Measurements from ENCODE around the gene MAPKAP1. TPM values are rescaled to one million over a fixed set of nuclear protein-coding genes. Genes with fewer than 3 reads are reported as not detected.

Gene MAPKAP1
- total RNA-seq, 2 donors from 2014 or later, result 98.0 to 98.4 TPM

DNA sequence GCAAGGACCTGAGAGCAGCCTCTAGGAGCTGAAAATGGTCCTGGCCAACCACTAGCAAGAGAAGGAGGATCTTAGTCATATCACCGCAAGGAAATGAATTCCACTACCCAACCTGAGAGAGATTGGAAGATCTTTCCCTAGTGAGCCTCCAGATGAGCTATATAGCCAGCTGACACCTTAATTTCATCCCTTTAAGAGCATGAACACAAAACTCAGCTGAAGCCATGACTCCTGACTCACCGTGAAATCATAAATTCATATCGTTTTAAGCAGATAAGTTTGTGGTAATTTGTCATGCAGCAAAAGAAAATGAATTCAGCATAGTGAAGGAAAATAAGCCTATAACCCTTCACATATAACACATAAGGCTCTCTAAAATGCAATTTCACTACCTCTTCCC, 23.5 kb downstream of the MAPKAP1 start:
- DNase-seq (no peak), ATAC-seq (peak in 1 of 2 donors; percentile 41)
- intact Hi-C loops (cut with DNase I), result no loop called here

DNA sequence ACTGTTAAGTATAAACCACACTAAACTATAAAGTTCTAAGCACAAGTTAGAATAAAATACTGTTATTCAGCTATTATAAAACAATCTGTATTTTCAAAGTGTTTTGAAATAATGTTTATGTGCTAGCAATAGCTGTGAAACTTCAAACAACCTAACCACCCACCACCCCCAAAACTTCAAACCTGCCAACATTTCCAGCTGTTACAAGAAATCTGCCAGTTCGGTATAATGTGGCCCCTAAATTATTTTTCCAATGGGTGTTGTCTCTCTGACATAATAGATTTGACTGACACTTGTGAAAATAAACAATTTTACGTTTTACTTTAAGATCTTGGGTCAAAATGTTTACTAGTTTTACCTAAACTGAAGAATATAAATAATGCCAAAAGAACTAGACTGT, 24.7 kb downstream of the MAPKAP1 start:
- DNase-seq (no peak), ATAC-seq (no peak)
- intact Hi-C loops (cut with DNase I), result no loop called here

DNA sequence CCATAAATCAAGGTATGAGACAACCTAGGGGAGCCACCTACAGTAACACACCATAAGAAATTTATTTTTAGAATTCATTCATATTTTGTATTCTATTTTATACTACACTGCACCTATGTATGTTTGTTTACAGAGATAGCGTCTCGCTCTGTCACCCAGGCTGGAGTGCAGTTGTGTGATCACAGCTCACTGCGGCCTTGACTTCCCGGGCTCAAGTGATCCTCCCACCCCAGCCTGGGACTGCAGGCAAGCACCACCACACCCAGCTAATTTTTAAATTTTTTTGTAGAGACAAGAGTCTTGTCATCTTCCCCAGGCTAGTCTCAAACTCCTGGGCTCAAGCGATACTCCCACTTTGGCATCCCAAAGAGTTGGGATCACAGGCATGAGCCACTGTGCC, 25.4 kb downstream of the MAPKAP1 start:
- no peak for ATAC-seq

DNA sequence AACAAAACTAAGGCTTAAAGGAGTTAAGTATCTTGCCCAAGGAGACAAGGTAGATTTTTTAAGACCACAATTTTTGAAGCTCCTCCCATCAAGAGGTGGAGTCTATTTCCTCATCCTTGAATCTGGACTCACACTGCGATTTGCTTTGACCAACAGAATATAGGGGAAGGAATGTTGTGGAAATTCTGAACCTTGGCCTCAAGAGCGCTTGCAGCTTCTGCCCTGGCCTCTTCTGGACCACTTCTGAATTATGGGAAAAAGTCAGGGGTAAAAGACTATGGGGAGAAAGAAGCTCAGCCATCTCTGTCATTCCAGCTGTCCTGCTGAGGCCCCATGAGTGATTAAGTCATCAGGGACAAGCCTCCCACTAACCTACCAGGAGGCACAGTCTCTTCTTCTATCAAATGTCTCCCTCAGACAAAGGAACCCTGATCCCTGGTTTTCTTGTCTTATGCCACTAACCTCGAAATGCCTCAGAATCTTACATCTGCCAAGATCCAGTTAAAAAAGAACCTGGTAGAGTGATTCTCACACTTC, 25.9 kb downstream of the MAPKAP1 start:
- DNase-seq, result no peak
- intact Hi-C loops (cut with DNase I), result no loop called here
- no peak for ATAC-seq

More for the DNA sequence above, 25.4 kb downstream of the MAPKAP1 start:
- intact Hi-C loops (cut with DNase I), result no loop called here
- no peak for DNase-seq

DNA sequence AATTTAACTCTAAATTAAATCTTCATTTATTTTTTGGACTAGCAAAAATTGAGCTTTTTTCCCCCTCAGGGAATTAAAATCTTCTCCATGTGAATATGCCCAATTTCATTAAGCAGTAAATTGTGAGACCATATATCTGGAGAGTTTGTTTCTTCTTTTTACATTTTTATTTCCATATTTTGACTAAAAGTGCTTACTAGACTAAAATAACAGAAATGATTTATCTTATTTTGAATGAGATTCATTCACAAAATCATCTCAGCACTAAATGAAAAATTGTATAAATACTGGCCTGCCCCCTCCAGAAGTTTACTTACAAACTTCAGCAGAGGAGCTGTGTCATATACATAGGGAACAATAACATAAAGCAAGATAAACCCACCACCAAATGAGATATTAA, 26.6 kb downstream of the MAPKAP1 start:
- intact Hi-C loops (cut with DNase I), result no loop called here
- no peak for ATAC-seq
- DNase-seq, result no peak

DNA sequence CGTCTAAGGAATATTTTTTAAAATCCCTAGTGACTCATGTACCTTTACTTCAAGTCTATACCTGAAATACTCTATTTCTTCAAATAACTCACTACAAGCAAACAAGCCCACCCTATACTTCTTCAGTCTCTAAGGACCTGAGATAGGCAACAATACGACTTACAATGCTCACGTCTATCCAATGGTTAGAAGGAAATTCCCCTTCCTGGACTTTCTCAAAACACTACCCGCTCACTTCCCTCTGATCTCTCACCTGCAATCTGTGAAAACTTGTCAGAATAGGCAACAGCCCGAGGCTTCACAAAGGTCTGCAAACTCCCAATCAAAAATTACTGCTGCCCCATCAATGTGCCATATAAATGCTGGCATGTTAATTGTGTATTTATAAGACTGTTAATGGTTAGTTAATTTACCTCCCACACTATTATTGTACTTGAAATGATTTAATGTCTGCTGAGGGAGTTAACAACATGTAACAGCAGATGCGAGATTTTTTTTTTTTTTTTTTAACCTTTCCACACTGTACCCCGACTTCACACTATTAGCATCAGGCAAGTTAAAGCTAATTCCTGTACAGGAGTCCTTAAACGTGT, 27.3 kb downstream of the MAPKAP1 start:
- no peak for ATAC-seq
- intact Hi-C loops (cut with DNase I), result no loop called here
- DNase-seq, result no peak

DNA sequence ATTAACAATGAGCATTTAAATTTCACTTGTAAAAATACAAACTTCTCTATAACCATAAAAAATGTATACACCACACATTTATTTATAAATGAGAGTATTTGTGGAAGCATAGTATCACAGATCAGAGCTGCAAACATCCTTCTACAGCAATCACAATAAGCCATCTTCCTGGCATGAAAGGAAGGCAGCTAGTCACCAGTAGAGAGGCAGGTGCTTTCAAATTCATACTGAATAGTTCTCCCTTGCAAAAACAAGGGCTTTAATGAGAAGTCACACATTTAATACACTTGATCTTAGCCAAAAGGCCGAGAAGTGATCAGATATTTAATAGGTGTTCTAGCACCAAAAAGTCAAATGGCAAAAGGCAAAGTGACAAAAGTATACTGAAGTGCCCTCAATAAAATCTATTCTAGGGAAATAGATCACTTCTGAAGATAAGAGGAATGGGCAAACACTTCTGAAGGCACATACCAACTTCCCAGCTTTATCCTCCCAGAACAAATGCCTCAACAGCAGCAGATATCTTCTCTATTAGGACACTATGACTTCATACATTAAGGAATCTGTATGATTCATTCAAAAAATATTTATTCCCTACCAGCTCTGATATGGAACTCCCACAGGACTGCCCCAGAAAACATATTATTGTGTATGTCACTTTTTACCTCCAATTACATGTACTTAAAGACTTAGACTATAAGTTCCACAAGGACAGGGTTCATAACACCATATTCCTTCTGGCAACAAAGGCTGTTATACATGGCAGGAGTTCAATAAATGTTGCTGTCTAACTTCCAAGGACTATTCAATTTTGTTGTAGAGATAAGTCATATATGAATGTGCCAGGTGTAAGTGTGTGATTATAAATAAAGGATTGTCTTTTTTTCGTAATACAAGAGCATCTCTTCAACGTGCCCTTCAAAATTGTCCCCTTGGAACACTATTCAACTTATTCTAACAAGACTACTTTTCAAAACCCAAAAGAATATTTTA, 31.7 kb downstream of the MAPKAP1 start:
- intact Hi-C loops (cut with DNase I), result no loop called here
- DNase-seq, result no peak
- peak; percentile 59 to 94 for ATAC-seq

DNA sequence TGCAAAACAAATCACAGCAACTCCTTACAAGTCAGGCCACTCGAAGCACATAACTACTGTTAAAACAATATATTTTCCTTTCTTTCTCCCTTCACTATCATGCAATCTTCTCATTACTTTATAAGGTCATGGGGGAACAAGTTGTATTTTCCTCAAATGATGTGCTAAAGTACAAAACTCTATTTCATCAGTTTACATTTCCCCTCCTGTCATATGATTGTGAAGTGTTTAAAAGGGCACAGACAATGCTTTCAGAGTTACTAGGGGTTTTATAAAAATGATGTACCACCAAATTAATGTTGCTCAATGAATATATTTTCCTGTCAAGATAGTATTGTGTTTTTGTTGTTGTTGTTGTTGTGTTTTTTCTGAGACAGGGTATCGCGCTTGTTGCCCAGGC, 34.1 kb downstream of the MAPKAP1 start:
- DNase-seq, result no peak
- no peak for ATAC-seq
- intact Hi-C loops (cut with DNase I), result no loop called here

DNA sequence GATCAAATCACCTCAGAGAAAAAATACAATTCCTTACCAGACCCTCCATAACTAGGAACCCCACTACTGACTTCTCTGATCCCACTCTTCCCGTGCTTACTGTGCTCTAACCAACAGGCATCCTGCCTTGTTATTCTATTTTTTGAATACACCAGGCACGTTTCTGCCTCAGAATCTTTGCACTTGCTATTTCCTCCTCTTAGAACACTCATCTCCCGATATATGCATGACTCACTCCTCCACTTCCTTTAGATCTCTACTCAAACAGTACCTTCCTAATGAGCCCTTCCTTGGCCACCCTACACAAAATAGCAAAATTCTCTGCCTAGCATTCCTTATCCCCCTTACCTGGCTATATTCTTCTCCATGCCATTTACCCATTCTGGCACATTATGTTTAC, 43.9 kb downstream of the MAPKAP1 start:
- ATAC-seq (peak in 1 of 2 donors; percentile 32), DNase-seq (no peak)
- intact Hi-C loops (cut with DNase I), result no loop called here

DNA sequence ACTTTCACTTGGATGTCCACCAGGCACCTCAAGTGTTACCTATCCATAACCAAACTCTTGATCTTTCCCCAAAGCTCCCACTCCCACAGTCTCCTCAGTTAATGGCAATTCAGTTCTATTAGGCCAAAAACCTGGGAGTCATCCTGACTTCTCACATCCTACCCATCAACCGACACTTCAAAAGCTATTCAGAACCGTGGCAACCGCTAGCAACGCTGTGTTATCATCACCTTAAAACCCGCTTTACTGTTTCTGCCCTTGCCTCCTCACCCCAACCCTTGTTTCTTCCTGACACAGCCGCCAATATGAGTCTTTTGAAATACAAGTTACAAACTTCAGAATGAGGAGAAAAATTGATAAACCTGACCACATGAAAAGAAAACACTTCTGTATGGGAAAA, 46.5 kb downstream of the MAPKAP1 start:
- intact Hi-C loops (cut with DNase I), result no loop called here
- no peak for ATAC-seq
- no peak for DNase-seq

DNA sequence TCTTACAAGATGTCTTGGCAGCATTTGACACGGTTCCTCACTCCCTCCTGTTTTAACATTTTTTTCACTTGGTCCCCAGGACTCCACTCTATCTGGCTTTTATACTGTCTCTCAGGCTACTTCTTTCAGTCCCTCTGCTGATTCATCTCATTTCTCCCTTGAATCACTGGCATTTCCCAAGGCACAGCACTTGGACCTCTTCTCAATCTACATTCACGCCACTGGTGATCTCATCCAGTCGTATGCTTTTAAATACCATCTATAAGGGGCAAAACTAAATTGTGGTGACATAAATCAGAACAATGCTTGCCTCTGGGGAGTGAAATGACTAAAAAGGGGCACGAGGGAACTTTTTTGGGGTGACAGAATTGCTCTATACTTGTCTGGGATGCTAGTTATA, 47.1 kb downstream of the MAPKAP1 start:
- intact Hi-C loops (cut with DNase I), result no loop called here
- no peak for ATAC-seq

DNA sequence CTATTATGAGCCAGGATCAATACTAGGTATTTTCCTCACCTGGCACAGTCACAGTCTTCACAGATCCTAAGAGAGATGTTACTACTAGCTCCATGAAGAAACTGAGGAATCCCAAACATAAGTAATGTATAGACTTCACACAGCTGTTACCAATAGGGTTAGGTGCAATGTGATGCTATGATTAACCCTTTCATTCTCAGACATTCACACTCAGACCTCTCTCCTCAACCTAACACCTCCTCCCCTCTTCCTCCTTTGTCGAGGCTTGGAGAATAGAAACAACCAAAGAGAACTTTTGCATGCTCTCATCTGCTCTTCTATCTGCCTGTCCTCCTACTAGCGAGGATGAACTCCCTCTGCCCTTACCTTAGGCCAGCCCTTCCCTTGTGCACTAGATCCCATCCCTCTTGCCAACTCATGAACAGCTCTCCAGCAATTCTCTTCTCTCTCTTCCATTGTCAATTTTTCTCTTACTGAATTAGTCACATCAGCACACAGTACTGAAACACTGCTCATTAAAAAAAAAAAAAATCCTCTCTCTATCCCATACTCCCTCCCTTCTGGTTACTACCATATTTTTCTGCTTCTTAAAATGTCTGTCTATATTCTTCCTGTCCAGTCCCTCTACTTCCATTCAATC, 47.7 kb downstream of the MAPKAP1 start:
- no peak for ATAC-seq

More for the DNA sequence above, 47.1 kb downstream of the MAPKAP1 start:
- no peak for DNase-seq

DNA sequence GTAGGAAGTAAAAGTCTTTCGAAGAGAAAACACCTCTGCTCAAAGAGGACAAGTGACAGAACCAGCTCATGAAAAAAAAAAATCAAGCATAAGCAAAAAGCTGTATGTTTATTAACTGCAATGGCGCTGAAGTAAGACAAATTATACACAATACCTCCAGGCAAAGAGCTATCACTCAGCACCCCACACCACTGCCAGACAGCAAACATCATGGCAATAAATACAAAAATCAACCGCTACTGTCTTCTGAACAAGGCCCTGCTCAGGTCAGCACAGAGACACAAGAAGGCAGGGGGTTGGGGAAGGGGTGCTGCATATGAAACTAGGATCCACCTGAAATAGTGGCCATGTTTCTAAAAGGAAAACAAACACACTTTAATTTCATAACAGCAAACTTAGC, 50.4 kb downstream of the MAPKAP1 start:
- DNase-seq (no peak), ATAC-seq (no peak)
- intact Hi-C loops (cut with DNase I), result no loop called here

More for the DNA sequence above, 47.7 kb downstream of the MAPKAP1 start:
- no peak for DNase-seq
- intact Hi-C loops (cut with DNase I), result no loop called here

DNA sequence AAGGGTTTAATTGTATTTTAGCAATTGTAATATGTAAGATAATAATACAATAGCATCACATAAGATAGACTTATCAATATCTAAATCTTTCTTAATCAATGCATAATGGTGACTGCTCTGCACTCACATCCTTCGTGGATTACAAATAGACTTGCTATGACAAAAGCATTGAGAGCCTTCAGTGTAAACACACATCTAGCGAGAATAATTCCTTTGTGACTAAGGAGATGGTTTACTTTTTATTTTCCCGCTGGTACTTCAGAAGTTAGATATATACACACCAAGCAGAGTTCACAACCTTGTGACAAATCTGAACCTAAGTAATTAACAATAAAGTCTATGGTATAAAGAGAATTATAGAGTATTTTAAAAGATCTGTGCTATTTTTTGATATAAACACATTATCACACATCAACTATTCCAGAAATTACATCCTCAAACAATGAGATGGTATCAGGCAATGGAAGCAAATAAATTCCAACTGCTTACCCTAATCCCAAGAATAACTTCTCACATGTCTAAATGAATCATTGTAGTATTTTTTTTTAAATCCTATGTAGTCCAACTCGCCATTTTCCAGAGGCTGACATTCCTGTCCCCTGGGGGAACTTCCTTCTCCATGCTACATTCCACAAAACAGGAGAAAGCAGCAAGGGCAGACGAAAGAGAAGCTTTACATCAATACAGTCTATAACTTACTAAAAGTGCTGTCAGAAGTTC, 51.2 kb downstream of the MAPKAP1 start:
- intact Hi-C loops (cut with DNase I), result no loop called here
- DNase-seq (no peak), ATAC-seq (no peak)

DNA sequence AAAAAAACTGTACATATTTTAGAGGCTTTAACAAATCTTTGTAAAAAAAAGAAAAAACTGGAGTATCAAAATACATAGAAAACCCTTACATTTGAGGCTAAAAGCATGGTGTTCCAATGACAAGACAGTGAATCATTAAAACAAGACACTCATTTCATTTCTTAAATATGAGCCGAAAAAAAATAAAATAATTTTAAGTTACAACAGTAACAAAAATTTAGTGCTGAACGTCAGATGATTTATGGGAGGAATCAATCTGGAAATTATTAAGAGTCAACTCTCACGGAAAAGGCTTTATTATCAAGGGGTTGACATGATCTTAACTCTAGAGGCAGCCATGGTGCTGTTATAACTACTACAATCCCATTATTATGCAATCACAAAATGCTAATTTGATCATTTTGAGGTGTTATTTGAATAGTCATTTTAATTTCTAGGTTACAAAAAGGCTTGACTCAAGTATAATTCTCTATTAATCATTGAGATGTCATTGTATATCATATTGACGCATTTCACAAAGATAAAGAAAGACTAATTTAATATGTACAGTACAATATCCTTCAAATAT, 51.9 kb downstream of the MAPKAP1 start:
- DNase-seq (no peak), ATAC-seq (no peak)
- intact Hi-C loops (cut with DNase I), result no loop called here

DNA sequence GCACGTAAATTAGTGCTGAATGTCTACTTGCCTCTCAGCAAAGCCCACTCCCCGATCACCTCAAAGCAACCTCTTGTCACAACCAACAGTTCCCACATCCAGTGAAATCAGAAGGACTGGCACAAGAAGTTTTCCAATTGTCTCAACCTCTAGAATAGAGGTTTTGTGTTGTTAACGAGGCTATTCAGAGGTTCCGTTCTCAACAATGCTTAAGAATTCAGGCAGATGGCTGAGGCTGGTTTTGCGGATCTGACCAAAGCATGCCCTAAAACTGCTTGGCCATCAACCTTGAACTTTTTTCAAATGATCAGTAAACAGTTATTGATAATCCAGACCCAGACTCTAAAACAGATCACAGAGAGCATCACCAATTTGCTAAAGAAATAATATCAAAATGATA, 52.9 kb downstream of the MAPKAP1 start:
- intact Hi-C loops (cut with DNase I), result no loop called here
- DNase-seq, result no peak
- no peak for ATAC-seq

DNA sequence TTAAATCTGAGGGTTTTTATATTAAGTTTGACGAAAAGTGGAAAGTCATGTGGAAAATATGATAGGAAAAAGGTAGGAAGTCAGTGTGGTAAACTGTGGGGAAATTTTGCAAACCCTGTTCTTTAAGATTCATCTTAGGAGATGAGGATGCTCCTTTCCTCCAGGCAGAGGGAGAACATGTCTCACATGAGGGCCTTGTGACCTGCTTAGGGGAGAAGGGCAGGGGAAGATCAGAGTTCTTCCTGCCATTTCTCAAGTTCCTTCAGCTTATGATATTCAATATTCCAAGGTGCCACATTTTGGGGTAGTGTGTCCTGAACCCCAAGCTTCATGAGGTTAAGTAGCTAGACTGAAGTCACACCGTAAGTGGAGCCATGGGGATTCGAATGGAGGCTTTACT, 53.7 kb downstream of the MAPKAP1 start:
- intact Hi-C loops (cut with DNase I), result no loop called here
- DNase-seq (no peak), ATAC-seq (no peak)

DNA sequence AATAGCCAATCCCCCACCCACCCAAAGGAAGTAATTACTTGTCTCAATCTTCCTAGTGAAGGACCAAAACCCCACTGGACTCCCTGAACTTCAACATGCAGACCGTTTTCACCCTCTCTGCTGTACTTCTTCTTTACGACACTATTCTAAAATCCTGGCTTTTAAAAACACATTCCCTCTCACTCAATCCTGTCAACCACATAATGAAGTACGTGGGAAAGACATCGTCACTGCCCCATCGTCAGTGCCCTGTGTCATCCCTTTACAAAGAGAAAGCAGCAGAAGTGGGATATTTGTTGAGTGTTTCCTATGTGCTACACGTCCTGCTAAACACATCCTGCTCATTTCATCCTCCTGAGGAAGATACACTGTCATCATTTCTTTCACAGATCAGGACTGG, 54.2 kb downstream of the MAPKAP1 start:
- ATAC-seq (no peak), DNase-seq (no peak)
- intact Hi-C loops (cut with DNase I), result no loop called here

DNA sequence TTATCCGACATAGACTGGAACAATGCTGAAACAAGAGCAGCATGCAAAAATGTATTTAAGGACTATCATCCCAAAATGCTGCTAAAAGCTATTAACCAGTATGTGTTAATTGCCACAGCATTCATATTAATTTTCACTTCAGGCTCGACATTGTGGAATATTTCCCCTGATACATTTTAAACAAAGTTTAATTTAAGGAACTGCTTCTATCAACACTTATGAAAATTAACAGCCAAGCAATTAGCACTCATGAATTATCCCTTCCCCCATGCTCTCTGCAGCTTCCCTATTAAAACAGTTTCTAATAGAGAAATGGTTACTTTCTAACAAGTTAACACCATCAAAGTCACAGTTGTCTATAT, 54.8 kb downstream of the MAPKAP1 start:
- ATAC-seq, result no peak
- DNase-seq, result no peak
- intact Hi-C loops (cut with DNase I), result no loop called here
